ENCODE data around the gene SAXO2.
"Not testable (repeated sequence)": the region's sequence is repeated elsewhere in the genome, so short reads cannot be mapped to it uniquely, and the experiment has no call there.

Gene SAXO2

DNA sequence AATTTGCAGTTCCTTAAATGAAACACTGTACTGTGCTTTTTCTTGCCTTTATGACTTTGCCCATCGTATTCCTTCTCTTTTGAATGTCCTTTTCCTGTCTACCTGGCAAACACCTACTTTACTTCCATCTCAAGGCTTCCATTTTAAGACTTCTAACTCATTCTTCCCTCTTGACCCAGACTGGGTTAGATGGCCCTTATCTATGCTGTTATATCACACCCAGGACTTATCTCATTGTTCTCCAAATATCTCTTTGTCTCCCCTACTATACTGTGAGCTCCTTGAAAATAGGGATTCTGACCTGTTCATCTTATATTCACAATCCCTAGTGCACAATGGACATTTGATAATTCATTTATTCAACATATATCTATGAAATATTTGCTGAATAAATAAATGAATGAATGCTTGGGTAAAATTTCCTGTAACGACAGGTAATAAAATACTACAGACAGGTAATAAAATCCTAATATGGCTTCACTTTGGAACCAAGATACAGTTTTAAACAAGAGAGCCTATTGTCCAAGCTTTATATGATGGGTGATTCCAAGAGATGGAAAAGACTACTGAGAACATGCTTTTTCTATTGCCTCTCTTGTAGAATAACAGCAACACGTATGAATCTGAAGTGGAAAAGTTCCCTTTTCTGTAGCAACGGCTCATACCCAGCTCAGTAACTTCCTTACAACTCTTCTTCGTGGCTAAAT, 22.8 kb upstream of the SAXO2 start:
- in situ Hi-C loops (cut with HindIII; ENCODE audit: low sequenced_read_pairs): no loop called here
- no peak for DNase-seq (ENCODE audit: low read depth)
- TF ChIP-seq, protein P1, sequence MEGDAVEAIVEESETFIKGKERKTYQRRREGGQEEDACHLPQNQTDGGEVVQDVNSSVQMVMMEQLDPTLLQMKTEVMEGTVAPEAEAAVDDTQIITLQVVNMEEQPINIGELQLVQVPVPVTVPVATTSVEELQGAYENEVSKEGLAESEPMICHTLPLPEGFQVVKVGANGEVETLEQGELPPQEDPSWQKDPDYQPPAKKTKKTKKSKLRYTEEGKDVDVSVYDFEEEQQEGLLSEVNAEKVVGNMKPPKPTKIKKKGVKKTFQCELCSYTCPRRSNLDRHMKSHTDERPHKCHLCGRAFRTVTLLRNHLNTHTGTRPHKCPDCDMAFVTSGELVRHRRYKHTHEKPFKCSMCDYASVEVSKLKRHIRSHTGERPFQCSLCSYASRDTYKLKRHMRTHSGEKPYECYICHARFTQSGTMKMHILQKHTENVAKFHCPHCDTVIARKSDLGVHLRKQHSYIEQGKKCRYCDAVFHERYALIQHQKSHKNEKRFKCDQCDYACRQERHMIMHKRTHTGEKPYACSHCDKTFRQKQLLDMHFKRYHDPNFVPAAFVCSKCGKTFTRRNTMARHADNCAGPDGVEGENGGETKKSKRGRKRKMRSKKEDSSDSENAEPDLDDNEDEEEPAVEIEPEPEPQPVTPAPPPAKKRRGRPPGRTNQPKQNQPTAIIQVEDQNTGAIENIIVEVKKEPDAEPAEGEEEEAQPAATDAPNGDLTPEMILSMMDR (IDR thresholded peaks at IDR 0.05; ENCODE audit: low read depth, low read length, missing control alignments): no peak
- no peak overlapping the region for H3K4me3 ChIP-seq (ENCODE audit: low read depth, low read length)

DNA sequence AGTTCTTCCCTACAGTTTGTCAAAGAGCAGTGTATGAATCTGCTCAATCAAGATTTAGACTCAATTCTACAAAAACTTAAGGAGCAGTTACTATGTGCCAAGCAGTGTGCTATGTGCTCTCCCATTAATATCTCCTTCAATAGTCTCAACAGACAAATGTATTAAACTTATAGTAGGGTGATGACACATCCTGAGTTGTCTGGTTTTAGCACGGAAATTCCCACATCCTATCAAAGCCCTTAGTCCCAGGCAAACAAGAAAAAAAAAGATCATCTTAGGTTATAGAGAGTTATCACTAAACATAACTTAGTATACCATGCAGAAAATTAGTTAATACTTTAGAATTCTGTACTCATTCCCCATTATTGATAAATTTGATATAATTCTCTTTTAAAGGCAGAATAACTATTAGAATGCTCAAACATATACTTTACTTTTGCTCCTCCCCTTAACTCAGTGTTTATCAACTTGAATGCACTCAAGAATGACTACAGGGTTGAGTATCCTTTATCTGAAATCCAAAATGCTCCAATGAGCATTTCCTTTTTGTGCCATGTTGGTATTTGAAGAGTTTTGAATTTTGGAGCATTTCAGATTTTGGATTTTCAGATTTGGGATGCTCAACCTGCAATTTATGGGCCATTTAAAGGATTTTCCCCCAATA, 20.6 kb upstream of the SAXO2 start:
- in situ Hi-C loops (cut with HindIII; ENCODE audit: low sequenced_read_pairs); H3K4me3 ChIP-seq (ENCODE audit: low read depth, low read length); DNase-seq (ENCODE audit: low read depth): not testable (repeated sequence)

DNA sequence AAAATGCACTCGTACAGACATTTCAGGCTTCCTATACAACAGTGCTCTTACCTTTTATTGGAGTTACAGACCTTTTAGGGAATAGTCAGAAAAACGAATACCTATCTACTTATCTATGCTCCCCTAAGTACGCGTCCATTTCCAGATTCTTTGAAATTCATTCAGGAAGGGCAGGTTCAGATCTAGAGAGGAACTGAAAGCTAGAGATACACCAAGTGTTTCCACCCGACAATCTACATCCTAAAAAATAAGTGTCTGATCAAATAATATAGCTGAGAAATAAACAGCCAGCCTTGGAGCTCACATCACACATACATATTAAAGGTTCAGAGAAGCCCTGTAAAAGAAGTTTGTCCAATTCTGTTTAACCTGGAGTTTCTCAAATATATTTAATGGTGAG, 19.0 kb upstream of the SAXO2 start:
- DNase-seq (ENCODE audit: low read depth); H3K4me3 ChIP-seq (ENCODE audit: low read depth, low read length); in situ Hi-C loops (cut with HindIII; ENCODE audit: low sequenced_read_pairs): not testable (repeated sequence)

DNA sequence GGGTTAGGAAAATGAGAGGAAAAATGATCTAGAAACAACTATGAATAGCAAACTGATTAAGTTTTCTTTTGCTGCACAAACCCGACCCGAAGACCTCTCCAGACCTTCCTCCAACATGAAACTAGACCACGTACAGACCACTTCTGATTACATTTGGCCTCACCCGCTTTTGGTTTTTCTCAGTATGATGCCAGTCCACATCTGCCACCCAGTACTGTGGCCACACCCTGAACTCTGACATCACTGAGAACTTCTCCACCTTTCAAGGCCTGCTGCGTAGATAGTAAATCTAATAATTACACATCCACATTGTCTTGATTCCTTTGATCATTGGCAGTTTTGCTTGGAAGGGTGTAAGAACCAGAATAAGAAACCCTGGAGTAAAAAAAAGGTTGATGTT, 16.7 kb upstream of the SAXO2 start:
- DNase-seq (ENCODE audit: low read depth); in situ Hi-C loops (cut with HindIII; ENCODE audit: low sequenced_read_pairs); H3K4me3 ChIP-seq (ENCODE audit: low read depth, low read length): not testable (repeated sequence)

GRCh38 chr15:82248261-82248660, 14.4 kb upstream of the SAXO2 start:
- in situ Hi-C loops (cut with HindIII; ENCODE audit: low sequenced_read_pairs); H3K4me3 ChIP-seq (ENCODE audit: low read depth, low read length); DNase-seq (ENCODE audit: low read depth): not testable (repeated sequence)

- DNase-seq (ENCODE audit: low read depth); in situ Hi-C loops (cut with HindIII; ENCODE audit: low sequenced_read_pairs): not testable (repeated sequence)
- peak overlapping the region; percentile 85 for H3K4me3 ChIP-seq (ENCODE audit: low read depth, low read length)
Observed at GRCh38 chr15:82261566-82262421, 824 bp upstream of the SAXO2 start.

- TF ChIP-seq, protein P1 (IDR thresholded peaks at IDR 0.05; ENCODE audit: low read depth, low read length, missing control alignments): no peak
- peak overlapping the region; percentile 85 for H3K4me3 ChIP-seq (ENCODE audit: low read depth, low read length)
- in situ Hi-C loops (cut with HindIII; ENCODE audit: low sequenced_read_pairs): no loop called here
- no peak for DNase-seq (ENCODE audit: low read depth)
Observed at GRCh38 chr15:82263350-82263749, 732 bp downstream of the SAXO2 start.

DNA sequence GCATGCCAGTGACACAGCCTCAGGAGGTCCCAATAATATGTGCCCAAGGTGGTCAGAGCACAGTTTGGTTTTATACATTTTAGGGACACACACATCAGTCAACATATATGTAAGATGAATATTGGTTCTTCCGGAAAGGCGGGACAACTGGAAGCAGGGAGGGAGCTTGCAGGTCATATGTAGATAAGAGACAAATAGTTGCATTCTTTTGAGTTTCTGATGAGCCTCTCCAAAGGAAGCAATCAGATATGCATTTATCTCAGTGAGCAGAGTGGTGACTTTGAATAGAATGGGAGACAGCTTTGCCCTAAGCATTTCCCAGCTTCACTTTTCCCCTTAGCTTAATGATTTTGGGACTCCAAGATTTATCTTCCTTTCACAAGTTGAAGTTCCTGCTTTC, 4.5 kb downstream of the SAXO2 start:
- H3K4me3 ChIP-seq (ENCODE audit: low read depth, low read length); in situ Hi-C loops (cut with HindIII; ENCODE audit: low sequenced_read_pairs); DNase-seq (ENCODE audit: low read depth): not testable (repeated sequence)

DNA sequence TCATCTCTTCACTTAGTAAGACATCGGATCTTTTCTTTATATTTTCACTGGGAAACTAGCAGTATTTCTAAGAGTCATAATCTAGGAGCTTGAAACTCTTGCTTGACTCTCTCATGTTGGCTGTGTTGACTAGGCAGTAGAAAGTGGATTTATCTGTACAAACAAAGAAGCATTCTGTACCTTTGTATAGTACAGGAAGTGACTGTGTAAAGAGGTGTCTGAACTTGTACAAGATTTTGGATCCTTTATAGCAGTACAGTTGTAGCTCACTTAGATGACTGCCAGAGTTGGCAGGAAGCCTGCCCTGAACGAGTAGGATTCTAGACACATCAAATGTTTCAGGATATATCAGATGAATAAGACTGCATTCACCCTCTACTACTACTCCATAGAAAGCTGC, 5.8 kb downstream of the SAXO2 start:
- DNase-seq (ENCODE audit: low read depth); H3K4me3 ChIP-seq (ENCODE audit: low read depth, low read length); in situ Hi-C loops (cut with HindIII; ENCODE audit: low sequenced_read_pairs): not testable (repeated sequence)

DNA sequence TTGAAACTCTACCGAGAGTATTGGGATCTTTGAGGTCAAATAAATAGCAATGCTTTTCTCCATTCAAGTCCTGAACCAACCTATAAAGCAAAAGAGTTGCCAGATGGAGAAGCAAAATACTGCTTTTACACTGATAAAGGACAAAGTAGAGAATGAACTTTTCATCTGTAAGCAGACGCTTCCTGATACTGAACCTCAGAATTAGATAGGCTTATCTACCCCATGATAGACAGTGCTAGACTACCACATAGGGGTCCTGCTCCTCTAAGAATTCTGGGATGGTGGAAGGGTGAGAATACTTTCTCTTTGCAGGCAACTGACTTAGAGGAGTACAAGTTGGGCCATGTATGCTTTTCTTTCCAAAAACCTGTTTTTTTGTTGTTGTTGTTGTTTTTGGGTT, 9.5 kb downstream of the SAXO2 start:
- no peak overlapping the region for H3K4me3 ChIP-seq (ENCODE audit: low read depth, low read length)
- in situ Hi-C loops (cut with HindIII; ENCODE audit: low sequenced_read_pairs): no loop called here
- DNase-seq (ENCODE audit: low read depth): no peak
- TF ChIP-seq, protein P1 (IDR thresholded peaks at IDR 0.05; ENCODE audit: low read depth, low read length, missing control alignments): no peak

Data from astrocyte of the cerebellum (primary cell).